CD4-positive, alpha-beta T cell treated with Interleukin-6 for 4 hours (primary cell): ENCODE measurements around the gene LARGE1.
"Not testable (repeated sequence)": the region's sequence is repeated elsewhere in the genome, so short reads cannot be mapped to it uniquely, and the experiment has no call there.

Source experiments
- DNase-seq: peaks from one replicate; pipeline ENCODE4 v3.0.0-alpha.2; 2020; ENCODE audit warnings: mixed read lengths

LARGE1 gene

GRCh38 chr22:33467080-33467479, 453.2 kb downstream of the LARGE1 start:
- no peak for DNase-seq

- no peak for DNase-seq
Measured at GRCh38 chr22:33465554-33465953, 454.7 kb downstream of the LARGE1 start.

GRCh38 chr22:33464698-33465097, 455.6 kb downstream of the LARGE1 start:
- no peak for DNase-seq

- no peak for DNase-seq
Measured at GRCh38 chr22:33461698-33462434, 458.4 kb downstream of the LARGE1 start.

- not testable (repeated sequence) for DNase-seq
Measured at GRCh38 chr22:33461245-33461644, 459.0 kb downstream of the LARGE1 start.

DNA sequence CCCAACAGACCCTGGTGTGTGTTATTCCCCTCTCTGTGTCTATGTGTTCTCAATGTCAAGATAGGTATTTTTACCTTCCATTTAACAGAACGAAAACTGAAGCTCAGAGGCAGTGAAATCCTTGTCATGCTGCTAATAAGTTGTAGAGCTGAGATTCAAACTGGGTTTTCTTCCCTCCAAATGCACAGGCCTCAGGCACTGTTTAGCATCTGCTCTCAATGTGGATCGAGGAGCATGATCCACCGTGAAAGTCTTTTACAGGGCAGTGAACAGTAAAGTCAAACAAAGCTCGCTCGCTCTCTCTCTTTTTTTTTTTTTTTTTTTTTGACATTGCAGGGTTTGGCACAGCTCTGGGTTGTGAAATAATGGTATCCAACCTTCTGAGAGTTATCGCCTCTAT, 461.1 kb downstream of the LARGE1 start:
- no peak for DNase-seq

DNA sequence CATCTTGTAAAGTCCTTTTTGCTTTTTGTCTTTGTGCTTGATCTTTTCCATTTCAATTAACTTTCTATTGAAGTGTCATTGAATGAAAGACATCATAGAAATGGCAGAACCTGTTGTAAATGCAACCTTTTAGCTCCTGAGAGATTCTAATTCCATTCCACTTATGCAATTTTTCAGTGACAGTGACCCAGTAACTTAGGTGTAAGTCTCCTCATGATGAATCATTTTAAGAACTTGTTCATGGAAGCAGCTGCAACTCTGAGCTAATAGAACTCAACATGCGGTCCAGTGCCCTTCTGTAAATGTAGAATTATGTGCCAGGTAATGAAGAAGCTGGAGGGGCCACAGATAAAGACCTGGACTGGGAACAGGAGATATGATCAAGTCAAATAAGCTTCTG, 463.8 kb downstream of the LARGE1 start:
- DNase-seq: no peak

- no peak for DNase-seq
Measured at GRCh38 chr22:33455036-33455435, 465.2 kb downstream of the LARGE1 start.

GRCh38 chr22:33451866-33452469, 468.3 kb downstream of the LARGE1 start:
- DNase-seq: no peak

- no peak for DNase-seq
Measured at GRCh38 chr22:33450756-33451155, 469.5 kb downstream of the LARGE1 start.

- DNase-seq: no peak
Measured at GRCh38 chr22:33447733-33448132, 472.5 kb downstream of the LARGE1 start.

- no peak for DNase-seq
Measured at GRCh38 chr22:33443683-33444082, 476.6 kb downstream of the LARGE1 start.

DNA sequence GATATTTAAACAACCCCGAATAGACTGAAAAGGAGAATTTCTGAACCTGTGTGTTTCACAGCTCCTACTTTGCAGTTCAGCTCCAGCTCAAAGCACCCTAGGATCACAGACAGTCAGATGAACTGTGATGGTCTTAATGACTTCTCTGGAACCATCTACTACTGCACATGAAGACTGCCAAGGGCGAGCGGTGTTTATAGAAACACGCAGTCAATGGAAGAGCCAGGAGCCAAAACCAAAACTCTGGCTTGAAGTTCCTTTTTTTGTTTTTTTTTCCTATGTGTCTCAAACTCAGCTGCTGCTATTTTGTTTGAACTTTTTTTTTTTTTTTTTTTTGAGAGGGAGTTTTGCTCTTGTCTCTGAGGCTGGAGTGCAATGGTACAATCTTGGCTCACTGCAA, 479.5 kb downstream of the LARGE1 start:
- DNase-seq: no peak

DNA sequence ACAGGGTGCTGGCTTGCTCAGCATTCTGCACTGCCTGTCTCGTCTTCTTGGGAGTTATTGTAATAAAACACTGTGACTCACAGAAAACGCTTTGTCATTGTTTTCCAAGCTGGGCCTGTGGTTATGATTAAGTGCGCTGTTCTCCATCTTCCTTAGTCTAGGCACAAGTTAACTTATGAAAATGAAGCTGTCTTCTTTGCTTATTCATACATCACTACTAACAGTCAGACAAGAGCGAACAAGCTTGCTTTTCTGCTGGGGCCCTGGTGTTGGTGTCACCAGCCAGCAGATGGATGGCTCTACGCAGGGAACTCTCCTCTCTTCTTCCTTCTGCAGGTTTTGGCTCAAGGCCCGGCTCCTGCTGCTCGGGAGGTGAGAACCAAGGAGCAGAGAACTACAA, 482.0 kb downstream of the LARGE1 start:
- DNase-seq: no peak

DNA sequence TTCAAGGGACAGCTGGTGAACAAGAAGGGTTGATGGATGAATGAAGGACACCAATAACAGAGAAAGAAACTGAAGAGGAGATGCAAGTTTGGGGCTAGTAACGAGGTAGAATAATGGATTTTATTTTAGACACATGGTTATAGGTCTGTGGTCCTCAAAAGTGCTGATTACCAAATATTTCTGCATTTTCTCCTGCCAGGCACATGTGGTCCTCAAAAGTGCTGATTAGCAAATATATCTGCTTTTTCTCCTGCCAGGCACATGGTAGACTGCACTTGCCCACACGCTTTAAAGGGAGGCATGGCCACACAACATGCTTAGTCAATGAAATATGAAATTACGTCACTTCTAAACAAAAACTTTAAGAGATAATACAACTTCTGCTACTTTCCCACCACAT, 489.0 kb downstream of the LARGE1 start:
- DNase-seq: no peak

DNA sequence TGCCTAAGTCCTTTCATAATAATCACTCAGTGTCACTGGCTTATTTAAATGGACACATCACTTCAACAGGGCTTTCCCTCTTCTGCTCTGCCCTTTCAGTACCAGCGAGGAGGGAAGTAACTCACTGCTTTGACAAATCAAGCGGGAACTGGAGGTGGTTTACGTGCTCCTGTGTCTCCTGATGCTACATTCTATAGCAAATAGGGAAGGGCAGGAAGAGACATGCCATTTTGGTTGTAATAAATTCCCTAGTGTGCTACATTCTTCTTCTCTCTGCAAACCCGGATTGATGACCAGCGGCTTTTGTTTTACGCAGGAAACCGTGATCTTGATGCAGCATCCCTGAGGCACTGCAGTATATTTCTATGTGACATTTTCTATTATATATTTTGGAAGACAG, 491.0 kb downstream of the LARGE1 start:
- DNase-seq: no peak

- DNase-seq: no peak
Measured at GRCh38 chr22:33427461-33427860, 492.8 kb downstream of the LARGE1 start.

- no peak for DNase-seq
Measured at GRCh38 chr22:33426451-33426850, 493.8 kb downstream of the LARGE1 start.

DNA sequence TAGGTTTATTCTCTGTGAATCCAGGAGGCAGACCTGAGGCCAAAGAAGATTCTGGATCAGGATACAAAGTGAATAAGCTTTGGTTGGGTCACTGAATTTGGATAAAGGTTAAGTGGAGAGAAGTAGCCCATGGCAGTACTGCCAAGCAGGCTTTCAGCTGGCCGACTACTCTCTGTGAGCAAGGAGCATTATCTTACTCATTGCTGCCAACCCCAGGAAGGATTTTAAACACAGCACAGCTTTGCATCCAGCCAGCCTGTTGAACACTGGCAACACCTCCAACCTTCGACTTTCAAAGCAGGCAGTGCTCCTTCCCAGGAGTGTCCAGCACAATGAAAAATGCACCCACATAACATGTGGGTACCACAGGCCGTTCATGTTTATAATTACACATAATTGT, 498.4 kb downstream of the LARGE1 start:
- DNase-seq: no peak

GRCh38 chr22:33418484-33418883, 501.8 kb downstream of the LARGE1 start:
- DNase-seq: no peak

- DNase-seq: no peak
Measured at GRCh38 chr22:33415401-33415800, 504.9 kb downstream of the LARGE1 start.

GRCh38 chr22:33409079-33409478, 511.2 kb downstream of the LARGE1 start:
- DNase-seq: no peak

- DNase-seq: no peak
Measured at GRCh38 chr22:33405194-33405593, 515.1 kb downstream of the LARGE1 start.

DNA sequence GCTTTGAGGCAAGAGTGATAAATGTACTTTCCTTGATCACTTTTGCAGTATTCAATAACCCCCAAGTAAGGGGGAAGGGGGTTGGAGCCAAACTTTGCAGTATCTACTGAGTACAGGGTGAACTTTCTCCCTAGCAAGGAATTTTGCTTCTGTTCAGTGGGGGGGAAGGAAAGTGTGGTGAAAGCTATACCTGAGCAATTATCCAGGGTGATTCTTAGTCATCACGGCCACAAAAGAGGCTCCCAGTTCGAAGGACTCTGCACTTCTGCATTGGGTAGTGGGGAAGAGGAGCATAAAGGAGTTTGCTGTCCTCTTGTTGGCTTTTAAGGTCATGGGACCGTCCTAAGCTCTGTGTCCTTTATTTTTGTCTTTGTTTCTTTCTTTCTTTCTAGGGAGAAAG, 515.6 kb downstream of the LARGE1 start:
- DNase-seq: no peak

DNA sequence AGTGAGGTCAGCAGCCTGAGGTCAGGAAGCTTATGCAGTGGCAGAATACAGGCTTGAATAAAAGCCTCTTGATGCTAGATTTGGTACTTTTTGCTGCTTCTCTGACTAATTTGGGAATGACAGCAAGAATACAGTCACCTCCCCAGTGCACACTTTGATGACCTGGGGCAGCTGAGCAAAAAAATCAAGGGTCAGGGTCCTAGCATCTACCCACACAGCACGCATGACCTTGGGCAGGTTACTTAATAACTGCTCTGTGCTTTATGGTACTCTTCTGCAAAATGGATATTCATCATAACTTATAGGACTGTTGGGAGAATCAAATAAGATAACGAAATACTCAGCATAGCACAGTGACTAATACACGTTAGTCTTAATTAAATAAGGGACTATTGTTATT, 518.0 kb downstream of the LARGE1 start:
- no peak for DNase-seq
